ENCODE data around the gene NTNG2. TPM values are rescaled to one million over a fixed set of nuclear protein-coding genes. Genes with fewer than 3 reads are reported as not detected.

The NTNG2 gene, protein sequence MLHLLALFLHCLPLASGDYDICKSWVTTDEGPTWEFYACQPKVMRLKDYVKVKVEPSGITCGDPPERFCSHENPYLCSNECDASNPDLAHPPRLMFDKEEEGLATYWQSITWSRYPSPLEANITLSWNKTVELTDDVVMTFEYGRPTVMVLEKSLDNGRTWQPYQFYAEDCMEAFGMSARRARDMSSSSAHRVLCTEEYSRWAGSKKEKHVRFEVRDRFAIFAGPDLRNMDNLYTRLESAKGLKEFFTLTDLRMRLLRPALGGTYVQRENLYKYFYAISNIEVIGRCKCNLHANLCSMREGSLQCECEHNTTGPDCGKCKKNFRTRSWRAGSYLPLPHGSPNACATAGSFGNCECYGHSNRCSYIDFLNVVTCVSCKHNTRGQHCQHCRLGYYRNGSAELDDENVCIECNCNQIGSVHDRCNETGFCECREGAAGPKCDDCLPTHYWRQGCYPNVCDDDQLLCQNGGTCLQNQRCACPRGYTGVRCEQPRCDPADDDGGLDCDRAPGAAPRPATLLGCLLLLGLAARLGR
- 3.7 TPM for polyA plus RNA-seq (2013, experiment 1 of 4)
- 3.1 TPM for polyA plus RNA-seq (2013, experiment 2 of 4)
- 4.4 TPM for polyA plus RNA-seq (2013, experiment 3 of 4)
- polyA plus RNA-seq (2013, experiment 4 of 4) = 3.1 TPM

DNA sequence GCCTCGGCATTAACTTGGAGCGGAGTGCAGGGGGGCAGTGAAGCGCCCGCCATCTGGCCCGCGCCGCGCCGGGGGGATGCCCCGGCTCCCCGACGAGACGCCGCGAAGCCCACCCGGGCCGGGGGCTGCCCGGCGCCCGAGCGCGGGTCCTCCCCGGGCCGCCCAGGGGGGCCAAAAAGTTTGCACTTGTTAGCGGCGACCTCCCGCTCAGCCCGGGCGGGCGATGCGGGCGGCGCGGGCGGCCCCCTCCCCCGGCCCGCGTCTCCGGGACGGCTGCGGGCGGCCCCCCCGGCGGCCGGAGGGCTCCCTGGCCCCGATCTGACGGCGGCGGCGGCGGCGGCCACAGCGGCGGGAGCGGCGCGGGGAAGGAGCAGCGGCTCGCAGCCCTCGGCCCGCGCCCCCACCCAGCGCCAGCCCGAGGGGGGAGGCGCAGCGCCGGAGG lies at the start of gene NTNG2:
Gene NTNG2 (plus strand): TSS at position 316 of the 442 bp plus-strand sequence. CDS start 4,774 bp downstream, outside the sequence.
- Histone ChIP-seq H3K36me3 (ENCODE audit: control insufficient read depth, insufficient read depth, low read length) (no peaks in the 10 kb centered on the region), H3K27me3 (ENCODE audit: control insufficient read depth, insufficient read depth, low read length, poor library complexity, severe bottlenecking) (peaks cover 74% of the 10 kb centered on the region), H3K9me3 (ENCODE audit: control insufficient read depth, low read length) (no peaks in the 10 kb centered on the region), H3K4me1 (ENCODE audit: control insufficient read depth, insufficient read depth, low read length) (peaks cover 15% of the 10 kb centered on the region), H3K27ac (ENCODE audit: insufficient read depth, low read depth, low read length, poor library complexity, severe bottlenecking) (no peak within 1 kb of the TSS), H3K4me3 (ENCODE audit: insufficient read depth, low read depth, low read length) (peak within 1 kb of the TSS; percentile 41)
- 0 to 1% methylated on average over 67 of the region's 67 CpGs for WGBS, 2 experiments

DNA sequence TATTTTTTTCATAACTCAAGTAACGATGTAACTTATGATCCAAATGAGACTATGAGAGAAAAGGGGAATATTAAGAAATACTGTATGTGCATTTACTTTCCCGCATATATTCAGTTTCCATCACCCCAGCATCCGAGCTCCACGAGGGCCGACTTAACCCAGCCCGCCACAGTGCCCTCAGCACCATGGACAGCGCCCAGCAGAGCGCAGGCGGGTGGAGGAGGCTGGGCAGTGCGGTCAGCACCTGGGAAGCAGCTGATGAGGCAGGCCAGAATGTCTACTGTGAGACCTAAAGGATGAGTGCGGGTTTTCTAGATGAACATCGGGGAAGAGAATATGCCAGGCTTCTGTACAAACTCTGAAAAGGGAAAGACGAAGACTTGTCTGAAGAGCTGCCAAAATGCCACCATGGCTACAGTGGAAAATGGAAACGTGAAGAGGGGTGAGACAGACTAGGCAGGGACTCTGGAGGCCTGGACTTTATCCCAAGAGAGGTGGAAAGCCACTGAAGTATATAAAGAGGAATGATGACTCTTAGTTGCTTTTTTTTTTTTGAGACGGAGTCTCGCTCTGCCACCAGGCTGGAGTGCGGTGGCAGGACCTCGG lies 47.7 kb upstream of the NTNG2 start:
- Histone ChIP-seq H3K4me3 (ENCODE audit: insufficient read depth, low read depth, low read length) (no peak overlapping the region), H3K36me3 (ENCODE audit: control insufficient read depth, insufficient read depth, low read length) (no peaks in the 10 kb centered on the region), H3K4me1 (ENCODE audit: control insufficient read depth, insufficient read depth, low read length) (no peaks in the 10 kb centered on the region), H3K27ac (ENCODE audit: insufficient read depth, low read depth, low read length, poor library complexity, severe bottlenecking) (no peak overlapping the region), H3K9me3 (ENCODE audit: control insufficient read depth, low read length) (no peaks in the 10 kb centered on the region), H3K27me3 (ENCODE audit: control insufficient read depth, insufficient read depth, low read length, poor library complexity, severe bottlenecking) (peaks cover 18% of the 10 kb centered on the region)
- WGBS, 2 experiments = 31 to 32% methylated on average over 16 to 18 of the region's 18 CpGs

- Histone ChIP-seq H3K27me3 (ENCODE audit: control insufficient read depth, insufficient read depth, low read length, poor library complexity, severe bottlenecking) (peaks cover 18% of the 10 kb centered on the region), H3K27ac (ENCODE audit: insufficient read depth, low read depth, low read length, poor library complexity, severe bottlenecking) (no peak overlapping the region), H3K36me3 (ENCODE audit: control insufficient read depth, insufficient read depth, low read length) (no peaks in the 10 kb centered on the region), H3K4me3 (ENCODE audit: insufficient read depth, low read depth, low read length) (no peak overlapping the region), H3K9me3 (ENCODE audit: control insufficient read depth, low read length) (no peaks in the 10 kb centered on the region), H3K4me1 (ENCODE audit: control insufficient read depth, insufficient read depth, low read length) (no peaks in the 10 kb centered on the region)
- 89 to 91% methylated on average over 3 of the region's 3 CpGs for WGBS, 2 experiments
Observed at GRCh38 chr9:132116583-132116982, 45.3 kb upstream of the NTNG2 start.

- H3K9me3 ChIP-seq (ENCODE audit: control insufficient read depth, low read length) = no peaks in the 10 kb centered on the region
- H3K27ac ChIP-seq (ENCODE audit: insufficient read depth, low read depth, low read length, poor library complexity, severe bottlenecking) = no peak overlapping the region
- no peak overlapping the region for H3K4me3 ChIP-seq (ENCODE audit: insufficient read depth, low read depth, low read length)
- H3K4me1 ChIP-seq (ENCODE audit: control insufficient read depth, insufficient read depth, low read length) = no peaks in the 10 kb centered on the region
- WGBS, 2 experiments = 94 to 97% methylated on average over 3 of the region's 3 CpGs
- no peaks in the 10 kb centered on the region for H3K36me3 ChIP-seq (ENCODE audit: control insufficient read depth, insufficient read depth, low read length)
- peaks cover 9% of the 10 kb centered on the region for H3K27me3 ChIP-seq (ENCODE audit: control insufficient read depth, insufficient read depth, low read length, poor library complexity, severe bottlenecking)
Observed at GRCh38 chr9:132117694-132118093, 44.2 kb upstream of the NTNG2 start.

DNA sequence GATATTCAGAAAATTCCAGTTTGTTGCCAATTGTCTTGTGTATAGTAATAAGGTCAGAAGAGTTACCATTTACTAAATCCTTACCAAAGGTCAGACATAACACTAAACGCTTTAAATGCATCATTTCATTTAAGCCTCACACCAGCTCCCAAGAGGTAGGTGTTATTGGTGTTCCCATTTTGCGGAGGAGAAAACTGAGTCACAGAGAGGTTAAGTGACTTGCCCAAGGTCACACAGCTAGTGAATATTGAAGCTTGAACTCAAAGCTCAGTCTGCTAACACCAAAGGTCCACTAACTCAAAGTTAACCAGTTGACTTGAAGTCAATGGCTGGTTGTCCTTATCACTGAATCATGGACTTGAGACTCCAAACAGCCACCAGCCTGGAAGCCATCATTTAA lies 40.8 kb upstream of the NTNG2 start:
- peaks cover 3% of the 10 kb centered on the region for H3K27me3 ChIP-seq (ENCODE audit: control insufficient read depth, insufficient read depth, low read length, poor library complexity, severe bottlenecking)
- H3K4me1 ChIP-seq (ENCODE audit: control insufficient read depth, insufficient read depth, low read length) = no peaks in the 10 kb centered on the region
- no peak overlapping the region for H3K27ac ChIP-seq (ENCODE audit: insufficient read depth, low read depth, low read length, poor library complexity, severe bottlenecking)
- no peaks in the 10 kb centered on the region for H3K36me3 ChIP-seq (ENCODE audit: control insufficient read depth, insufficient read depth, low read length)
- H3K9me3 ChIP-seq (ENCODE audit: control insufficient read depth, low read length) = no peaks in the 10 kb centered on the region
- WGBS, 2 experiments = 92 to 94% methylated on average over 1 to 2 of the region's 2 CpGs
- no peak overlapping the region for H3K4me3 ChIP-seq (ENCODE audit: insufficient read depth, low read depth, low read length)

DNA sequence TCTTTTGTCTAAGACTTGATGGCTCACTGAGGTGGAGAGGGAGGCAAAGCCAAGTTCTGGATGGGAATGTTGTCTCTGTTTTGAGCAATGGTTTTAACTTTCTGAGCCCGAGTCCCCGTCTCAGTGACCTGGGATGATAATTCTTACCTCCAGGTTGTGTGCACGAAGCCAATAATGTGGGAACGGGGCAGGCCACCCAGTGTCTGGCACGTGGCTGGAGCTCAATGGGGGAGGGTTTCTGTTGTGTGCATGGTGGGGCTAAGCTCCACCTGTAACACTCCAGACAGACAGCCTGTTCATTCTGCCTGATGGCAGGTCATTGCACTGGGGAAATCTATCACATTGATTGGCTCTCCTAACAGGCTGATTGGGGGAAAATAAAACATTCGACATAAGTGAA lies 37.1 kb upstream of the NTNG2 start:
- H3K36me3 ChIP-seq (ENCODE audit: control insufficient read depth, insufficient read depth, low read length) = no peaks in the 10 kb centered on the region
- H3K4me1 ChIP-seq (ENCODE audit: control insufficient read depth, insufficient read depth, low read length) = no peaks in the 10 kb centered on the region
- H3K9me3 ChIP-seq (ENCODE audit: control insufficient read depth, low read length) = no peaks in the 10 kb centered on the region
- no peaks in the 10 kb centered on the region for H3K27me3 ChIP-seq (ENCODE audit: control insufficient read depth, insufficient read depth, low read length, poor library complexity, severe bottlenecking)
- H3K4me3 ChIP-seq (ENCODE audit: insufficient read depth, low read depth, low read length) = no peak overlapping the region
- 69% methylated on average over 6 of the region's 6 CpGs for WGBS, 2 experiments
- H3K27ac ChIP-seq (ENCODE audit: insufficient read depth, low read depth, low read length, poor library complexity, severe bottlenecking) = no peak overlapping the region

DNA sequence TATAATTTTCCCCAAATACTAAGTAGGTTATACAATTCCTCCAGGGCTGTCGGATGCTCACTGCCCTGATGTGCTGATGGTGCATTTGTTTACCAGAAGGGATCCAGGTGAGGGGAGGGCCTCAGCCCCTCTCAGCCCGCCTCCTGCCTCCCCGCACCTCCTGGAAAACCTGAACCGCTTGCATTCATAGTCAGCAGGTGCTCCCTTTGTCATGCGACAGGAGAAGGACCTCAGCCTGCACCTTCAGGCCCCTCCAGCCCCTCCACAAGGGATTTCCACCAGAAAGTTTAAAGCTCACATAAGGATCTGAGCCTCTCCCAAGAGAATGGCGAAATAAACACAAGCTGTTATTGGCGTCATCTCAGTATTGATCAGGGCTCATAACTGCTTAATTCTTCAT lies 36.5 kb upstream of the NTNG2 start:
- H3K27ac ChIP-seq (ENCODE audit: insufficient read depth, low read depth, low read length, poor library complexity, severe bottlenecking) = no peak overlapping the region
- H3K9me3 ChIP-seq (ENCODE audit: control insufficient read depth, low read length) = no peaks in the 10 kb centered on the region
- H3K4me3 ChIP-seq (ENCODE audit: insufficient read depth, low read depth, low read length) = no peak overlapping the region
- no peaks in the 10 kb centered on the region for H3K4me1 ChIP-seq (ENCODE audit: control insufficient read depth, insufficient read depth, low read length)
- no peaks in the 10 kb centered on the region for H3K27me3 ChIP-seq (ENCODE audit: control insufficient read depth, insufficient read depth, low read length, poor library complexity, severe bottlenecking)
- 46 to 47% methylated on average over 7 of the region's 7 CpGs for WGBS, 2 experiments
- H3K36me3 ChIP-seq (ENCODE audit: control insufficient read depth, insufficient read depth, low read length) = no peaks in the 10 kb centered on the region

DNA sequence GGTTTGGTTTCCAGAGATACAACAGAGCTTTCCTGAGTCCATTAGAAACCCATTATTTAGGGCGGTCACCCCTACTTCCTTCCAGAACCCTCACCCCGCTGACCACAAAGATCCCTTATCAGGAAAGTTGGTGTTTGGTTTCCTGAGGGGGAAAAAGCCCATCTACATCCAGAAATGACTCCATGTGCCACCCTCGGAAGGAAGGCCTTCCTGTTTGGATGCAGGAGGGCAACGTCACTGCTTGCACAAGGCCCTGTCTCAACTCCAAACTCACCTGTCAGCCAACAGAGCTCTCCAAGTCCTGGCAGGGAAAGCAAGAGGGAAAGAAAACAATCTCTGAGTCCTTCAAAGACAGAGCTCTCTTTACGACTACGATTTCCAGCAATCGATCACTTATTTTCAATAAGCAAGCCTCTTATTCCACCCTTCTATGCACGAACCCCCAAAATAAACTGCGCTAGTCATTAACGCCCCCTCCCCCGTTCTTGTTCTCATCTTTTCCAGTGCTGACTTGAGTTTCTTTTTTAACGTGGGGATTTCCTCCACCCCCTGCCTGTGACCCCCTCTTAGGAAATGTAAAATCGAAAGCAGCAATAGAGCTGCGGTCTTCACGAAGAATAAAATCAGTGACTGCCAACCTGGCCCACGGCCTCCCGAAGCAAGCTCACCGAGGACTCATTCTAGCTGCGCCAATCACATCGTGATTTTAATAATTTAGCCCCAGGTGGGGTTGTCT lies 35.7 kb upstream of the NTNG2 start:
- no peak overlapping the region for H3K4me3 ChIP-seq (ENCODE audit: insufficient read depth, low read depth, low read length)
- H3K4me1 ChIP-seq (ENCODE audit: control insufficient read depth, insufficient read depth, low read length) = no peaks in the 10 kb centered on the region
- H3K36me3 ChIP-seq (ENCODE audit: control insufficient read depth, insufficient read depth, low read length) = no peaks in the 10 kb centered on the region
- no peak overlapping the region for H3K27ac ChIP-seq (ENCODE audit: insufficient read depth, low read depth, low read length, poor library complexity, severe bottlenecking)
- no peaks in the 10 kb centered on the region for H3K27me3 ChIP-seq (ENCODE audit: control insufficient read depth, insufficient read depth, low read length, poor library complexity, severe bottlenecking)
- WGBS, 2 experiments = 74 to 75% methylated on average over 20 of the region's 20 CpGs
- no peaks in the 10 kb centered on the region for H3K9me3 ChIP-seq (ENCODE audit: control insufficient read depth, low read length)

- H3K9me3 ChIP-seq (ENCODE audit: control insufficient read depth, low read length) = no peaks in the 10 kb centered on the region
- 85 to 89% methylated on average over 13 of the region's 13 CpGs for WGBS, 2 experiments
- no peaks in the 10 kb centered on the region for H3K36me3 ChIP-seq (ENCODE audit: control insufficient read depth, insufficient read depth, low read length)
- H3K27ac ChIP-seq (ENCODE audit: insufficient read depth, low read depth, low read length, poor library complexity, severe bottlenecking) = no peak overlapping the region
- no peaks in the 10 kb centered on the region for H3K4me1 ChIP-seq (ENCODE audit: control insufficient read depth, insufficient read depth, low read length)
- H3K27me3 ChIP-seq (ENCODE audit: control insufficient read depth, insufficient read depth, low read length, poor library complexity, severe bottlenecking) = no peaks in the 10 kb centered on the region
- H3K4me3 ChIP-seq (ENCODE audit: insufficient read depth, low read depth, low read length) = no peak overlapping the region
Observed at GRCh38 chr9:132126680-132127236, 35.1 kb upstream of the NTNG2 start.
